Measurements from ENCODE around the gene TAF11L14.
"Not testable (repeated sequence)": the region's sequence is repeated elsewhere in the genome, so short reads cannot be mapped to it uniquely, and the experiment has no call there.

The TAF11L14 gene

GRCh38 chr5:17634160-17634559 is at the start of gene TAF11L14:
TAF11L14 (plus strand) TSS chr5:17634460.
- no peak for DNase-seq

GRCh38 chr5:17585658-17586057 is 48.6 kb upstream of the TAF11L14 start, which contains the start of gene TAF11L7:
TAF11L7 (minus strand) TSS chr5:17585758.
- not testable (repeated sequence) for DNase-seq

GRCh38 chr5:17590860-17591259 is 43.4 kb upstream of the TAF11L14 start, which contains the start of gene TAF11L8:
TAF11L8 (minus strand) TSS chr5:17590960.
- DNase-seq: not testable (repeated sequence)

- DNase-seq: not testable (repeated sequence)
Observed at GRCh38 chr5:17594255-17594654, 40.0 kb upstream of the TAF11L14 start, which contains the start of gene TAF11L9. TAF11L9 (minus strand) TSS chr5:17594394.

- not testable (repeated sequence) for DNase-seq
Observed at GRCh38 chr5:17597728-17598127, 36.5 kb upstream of the TAF11L14 start, which contains the start of gene TAF11L10. TAF11L10 (minus strand) TSS chr5:17597828.

- not testable (repeated sequence) for DNase-seq
Observed at GRCh38 chr5:17603880-17604279, 30.4 kb upstream of the TAF11L14 start, which contains the start of gene TAF11L11. TAF11L11 (plus strand) TSS chr5:17604183.

- DNase-seq: no peak
Observed at GRCh38 chr5:17604951-17605350, 29.3 kb upstream of the TAF11L14 start.

- not testable (repeated sequence) for DNase-seq
Observed at GRCh38 chr5:17607461-17607860, 26.8 kb upstream of the TAF11L14 start.

- not testable (repeated sequence) for DNase-seq
Observed at GRCh38 chr5:17610092-17610491, 24.2 kb upstream of the TAF11L14 start, which contains the start of gene TAF11L12. TAF11L12 (plus strand) TSS chr5:17610392.

- DNase-seq: no peak
Observed at GRCh38 chr5:17614872-17615605, 19.2 kb upstream of the TAF11L14 start.

GRCh38 chr5:17619354-17619753 is 14.9 kb upstream of the TAF11L14 start:
- DNase-seq: no peak

GRCh38 chr5:17620627-17621026 is 13.6 kb upstream of the TAF11L14 start:
- DNase-seq: no peak

GRCh38 chr5:17625686-17626085 is 8.6 kb upstream of the TAF11L14 start:
- DNase-seq: no peak

- not testable (repeated sequence) for DNase-seq
Observed at GRCh38 chr5:17631788-17632187, 2.5 kb upstream of the TAF11L14 start, which contains the start of gene TAF11L13. TAF11L13 (plus strand) TSS chr5:17632088.

- DNase-seq: not testable (repeated sequence)
Observed at GRCh38 chr5:17649232-17649631, 15.0 kb downstream of the TAF11L14 start.

- DNase-seq: not testable (repeated sequence)
Observed at GRCh38 chr5:17655201-17655759, 21.0 kb downstream of the TAF11L14 start.

GRCh38 chr5:17655921-17656320 is 21.7 kb downstream of the TAF11L14 start:
- no peak for DNase-seq

GRCh38 chr5:17663182-17663581 is 28.9 kb downstream of the TAF11L14 start:
- DNase-seq: no peak

GRCh38 chr5:17665836-17666235 is 31.6 kb downstream of the TAF11L14 start:
- DNase-seq: no peak

- DNase-seq: no peak
Observed at GRCh38 chr5:17666726-17667235, 32.5 kb downstream of the TAF11L14 start.

- DNase-seq: no peak
Observed at GRCh38 chr5:17670353-17670752, 36.1 kb downstream of the TAF11L14 start.

- DNase-seq: no peak
Observed at GRCh38 chr5:17678751-17679324, 44.6 kb downstream of the TAF11L14 start.

- no peak for DNase-seq
Observed at GRCh38 chr5:17679597-17680203, 45.4 kb downstream of the TAF11L14 start.
